B cell (primary cell): ENCODE data around the gene ELOVL1. TPM values are rescaled to one million over a fixed set of nuclear protein-coding genes. Genes with fewer than 3 reads are reported as not detected.

Experiments
- ATAC-seq: fragments of 200-7000 bp; cut with Tn5 transposase; one replicate; pipeline ENCODE4 v1.10.0; 2021; ENCODE audit warnings: low read depth, mild to moderate bottlenecking, moderate number of reproducible peaks, moderate library complexity
- CTCF ChIA-PET: fragments of 350-600 bp; sonication (Branson Sonifier 250); formaldehyde crosslinking; loops from one replicate; lab custom pipeline; 2021; ENCODE audit warnings: antibody characterized with exemption, inconsistent platforms; lab: Charles Lee
- POLR2A ChIA-PET: fragments of 350-600 bp; sonication (Branson Sonifier 250); formaldehyde crosslinking; loops from one replicate; lab custom pipeline; 2021; ENCODE audit warnings: antibody characterized with exemption; lab: Charles Lee
- DNase-seq: peaks from one replicate; pipeline ENCODE4 v3.0.0; 2013
- H2AFZ ChIP-seq: 2 replicates; pipeline ENCODE4 v1.6.1; 2012; ENCODE audit warnings: mild to moderate bottlenecking, low read depth, low read length; ENCODE audit not compliant: insufficient read depth, poor library complexity, severe bottlenecking
- H3K27ac ChIP-seq, 2 donors: 1 replicate in 1 of 2; 2 replicates in 1 of 2; pipeline ENCODE4 v1.5.1; 2012 to 2013; ENCODE audit warnings: low read length in 2 of 2, mild to moderate bottlenecking in 2 of 2, moderate library complexity in 1 of 2
- H3K27me3 ChIP-seq, 4 experiments: fragments of 200-600 bp in 1 of 4; sonication (generic) in 1 of 4; replicated peaks in 1 of 4; 1 replicate in 2 of 4; 2 replicates in 2 of 4; pipeline versions ENCODE4 v1.6.1 to v1.7.0; 2013 to 2016; ENCODE audit warnings: low read length in 3 of 4, mild to moderate bottlenecking in 2 of 4, mixed read lengths in 1 of 4, moderate library complexity in 1 of 4; ENCODE audit not compliant: insufficient read depth in 4 of 4, control insufficient read depth in 3 of 4; ENCODE audit errors: control extremely low read depth in 1 of 4
- H3K36me3 ChIP-seq, 2 experiments: replicated peaks in 1 of 2; 1 replicate in 1 of 2; 2 replicates in 1 of 2; pipeline versions ENCODE4 v1.6.1 to v1.7.1; 2013; ENCODE audit warnings: low read length in 1 of 2; ENCODE audit not compliant: insufficient read depth in 2 of 2, control insufficient read depth in 1 of 2; ENCODE audit errors: control extremely low read depth in 1 of 2, extremely low read depth in 1 of 2
- H3K4me1 ChIP-seq, 2 donors: fragments of 200-600 bp in 1 of 2; sonication (generic) in 1 of 2; 1 replicate in 1 of 2; 2 replicates in 1 of 2; pipeline versions ENCODE4 v1.5.1 to v1.6.1; 2013 to 2017; ENCODE audit warnings: low read length in 2 of 2; ENCODE audit not compliant: control insufficient read depth in 2 of 2, insufficient read depth in 2 of 2
- H3K4me2 ChIP-seq: replicated peaks from 2 replicates; pipeline ENCODE3; 2012; ENCODE audit warnings: mild to moderate bottlenecking, low read depth, low read length; ENCODE audit not compliant: poor library complexity, severe bottlenecking
- H3K4me3 ChIP-seq, 5 experiments: fragments of 200-600 bp in 1 of 5; sonication (generic) in 1 of 5; 1 replicate in 3 of 5; 2 replicates in 2 of 5; pipeline versions ENCODE4 v1.5.1 to v1.7.0; 2011 to 2016; ENCODE audit warnings: low read length in 4 of 5, mild to moderate bottlenecking in 4 of 5, low read depth in 2 of 5, control low read depth in 1 of 5, moderate library complexity in 1 of 5; ENCODE audit not compliant: insufficient read depth in 1 of 5; ENCODE audit errors: control extremely low read depth in 1 of 5, extremely low read depth in 1 of 5
- H3K79me2 ChIP-seq: fragments of 200-600 bp; sonication (generic); one replicate; pipeline ENCODE4 v1.6.0; 2016; ENCODE audit warnings: low read length; ENCODE audit not compliant: control insufficient read depth, insufficient read depth
- H3K9ac ChIP-seq: fragments of 200-600 bp; sonication (generic); 2 replicates; pipeline ENCODE4 v1.6.1; 2017; ENCODE audit warnings: mild to moderate bottlenecking, low read length, moderate library complexity
- H3K9me3 ChIP-seq, 3 donors: one replicate each; pipeline versions ENCODE4 v1.6.1 to v1.7.1; 2013; ENCODE audit warnings: low read length in 2 of 3; ENCODE audit not compliant: control insufficient read depth in 2 of 3, insufficient read depth in 1 of 3; ENCODE audit errors: control extremely low read depth in 1 of 3
- H4K20me1 ChIP-seq: 2 replicates; pipeline ENCODE4 v1.6.0; 2012; ENCODE audit warnings: mild to moderate bottlenecking, low read length; ENCODE audit not compliant: insufficient read depth, control insufficient read depth, poor library complexity, severe bottlenecking
- H3K27ac Mint-ChIP-seq: one replicate; pipeline ENCODE4 v1.8.0; 2021; ENCODE audit warnings: mixed read lengths
- H3K27me3 Mint-ChIP-seq: one replicate; pipeline ENCODE4 v1.8.0; 2021; ENCODE audit warnings: mixed read lengths
- H3K4me1 Mint-ChIP-seq: one replicate; pipeline ENCODE4 v1.8.0; 2021; ENCODE audit warnings: mixed read lengths
- H3K4me3 Mint-ChIP-seq: one replicate; pipeline ENCODE4 v1.8.0; 2021; ENCODE audit warnings: mixed read lengths
- H3K9me3 Mint-ChIP-seq: one replicate; pipeline ENCODE4 v1.8.0; 2022; ENCODE audit warnings: mixed read lengths; ENCODE audit not compliant: insufficient read depth
- EZH2 ChIP-seq: IDR thresholded peaks from 2 replicates; pipeline ENCODE4 v1.6.1; 2012; ENCODE audit warnings: borderline replicate concordance, low read depth, mild to moderate bottlenecking, moderate library complexity, low read length; ENCODE audit not compliant: insufficient read depth, poor library complexity, severe bottlenecking
- WGBS: methylation state at CpG from one replicate; pipeline ENCODE4 v1.1.5; 2013; ENCODE audit warnings: missing lambda C conversion rate; ENCODE audit not compliant: insufficient coverage; 5-methylcytosine and 5-hydroxymethylcytosine counted together
- intact Hi-C: fragments of 100-400 bp; cut with micrococcal nuclease; formaldehyde crosslinking; loops from one replicate; pipeline ENCODE4 v1.10.0; 2022
- polyA plus RNA-seq: library from polyadenylated mRNA; depleted of rRNA; stranded (reverse); fragments of >200 nt; gene quantifications from 2 replicates; pipeline ENCODE4 v1.2.3, GENCODE V29; 2012
- total RNA-seq, 2 donors: library from RNA; stranded (reverse); fragments of 120-200 nt in 1 of 2; gene quantifications; 1 replicate in 1 of 2; 2 replicates in 1 of 2; pipeline versions ENCODE4 v1.2.3 to v1.2.4, GENCODE V29; 2013 to 2022
- TF ChIP-seq, protein P1 (sequence below): fragments of 200-600 bp; IDR thresholded peaks from one replicate; pipeline ENCODE4 v1.8.0; 2022; ENCODE audit warnings: antibody characterized with exemption, mild to moderate bottlenecking

The ELOVL1 gene
- total and polyA plus RNA-seq, 2 donors (not counting 1 experiment from before 2014, with no cell fraction given), result 65.4 to 78.8 TPM

GRCh38 chr1:43315963-43316737 is 51.7 kb downstream of the ELOVL1 start:
- H3K4me3 Mint-ChIP-seq, result no peak overlapping the region
- DNase-seq, result no peak
- Histone ChIP-seq H3K4me2 (no peak overlapping the region), H3K79me2 (no peaks in the 10 kb centered on the region), H3K4me1 (no peaks in the 10 kb centered on the region), H3K27me3 (no peaks in the 10 kb centered on the region), H3K9ac (no peak overlapping the region), H3K36me3 (no peaks in the 10 kb centered on the region), H3K9me3 (no peaks in the 10 kb centered on the region), H3K4me3 (no peak overlapping the region), H3K27ac (no peak overlapping the region), H2AFZ (no peak overlapping the region), H4K20me1 (no peaks in the 10 kb centered on the region)
- intact Hi-C loops, result no loop called here
- POLR2A ChIA-PET, result no interaction called here
- H3K9me3 Mint-ChIP-seq, result no peaks in the 10 kb centered on the region
- no peaks in the 10 kb centered on the region for H3K4me1 Mint-ChIP-seq
- CTCF ChIA-PET, result no interaction called here
- H3K27ac Mint-ChIP-seq, result no peak overlapping the region
- no peaks in the 10 kb centered on the region for H3K27me3 Mint-ChIP-seq
- 90% methylated on average over 9 of the region's 10 CpGs for WGBS
- TF ChIP-seq EZH2, result no peak
- TF ChIP-seq, protein P1, sequence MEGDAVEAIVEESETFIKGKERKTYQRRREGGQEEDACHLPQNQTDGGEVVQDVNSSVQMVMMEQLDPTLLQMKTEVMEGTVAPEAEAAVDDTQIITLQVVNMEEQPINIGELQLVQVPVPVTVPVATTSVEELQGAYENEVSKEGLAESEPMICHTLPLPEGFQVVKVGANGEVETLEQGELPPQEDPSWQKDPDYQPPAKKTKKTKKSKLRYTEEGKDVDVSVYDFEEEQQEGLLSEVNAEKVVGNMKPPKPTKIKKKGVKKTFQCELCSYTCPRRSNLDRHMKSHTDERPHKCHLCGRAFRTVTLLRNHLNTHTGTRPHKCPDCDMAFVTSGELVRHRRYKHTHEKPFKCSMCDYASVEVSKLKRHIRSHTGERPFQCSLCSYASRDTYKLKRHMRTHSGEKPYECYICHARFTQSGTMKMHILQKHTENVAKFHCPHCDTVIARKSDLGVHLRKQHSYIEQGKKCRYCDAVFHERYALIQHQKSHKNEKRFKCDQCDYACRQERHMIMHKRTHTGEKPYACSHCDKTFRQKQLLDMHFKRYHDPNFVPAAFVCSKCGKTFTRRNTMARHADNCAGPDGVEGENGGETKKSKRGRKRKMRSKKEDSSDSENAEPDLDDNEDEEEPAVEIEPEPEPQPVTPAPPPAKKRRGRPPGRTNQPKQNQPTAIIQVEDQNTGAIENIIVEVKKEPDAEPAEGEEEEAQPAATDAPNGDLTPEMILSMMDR, result no peak
- ATAC-seq, result no peak

DNA sequence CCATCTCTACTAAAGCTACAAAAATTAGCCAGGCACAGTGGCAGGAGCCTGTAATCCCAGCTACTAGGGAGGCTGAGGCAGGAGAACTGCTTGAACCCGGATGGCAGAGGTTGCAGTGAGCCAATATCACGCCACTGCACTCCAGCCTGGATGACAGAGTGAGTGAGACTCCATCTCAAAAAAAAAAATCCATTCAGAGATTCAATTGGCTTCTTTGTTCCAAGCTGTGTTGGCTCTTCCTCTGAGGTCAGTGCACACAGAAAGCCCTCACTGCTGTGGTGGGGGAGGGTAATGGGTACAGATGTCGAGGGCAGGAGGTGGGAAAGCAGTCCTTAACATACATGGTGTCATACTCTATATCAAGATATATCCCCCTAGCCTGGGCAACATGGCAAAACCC is 52.3 kb downstream of the ELOVL1 start:
- Histone ChIP-seq H3K4me2 (no peak overlapping the region), H3K36me3 (no peaks in the 10 kb centered on the region), H3K4me3 (no peak overlapping the region), H3K4me1 (no peaks in the 10 kb centered on the region), H3K9me3 (no peaks in the 10 kb centered on the region), H3K27me3 (no peaks in the 10 kb centered on the region), H2AFZ (no peak overlapping the region), H3K9ac (no peak overlapping the region), H4K20me1 (no peaks in the 10 kb centered on the region), H3K27ac (no peak overlapping the region), H3K79me2 (no peaks in the 10 kb centered on the region)
- H3K4me3 Mint-ChIP-seq, result no peak overlapping the region
- POLR2A ChIA-PET, result no interaction called here
- no peak for DNase-seq
- CTCF ChIA-PET, result no interaction called here
- H3K27ac Mint-ChIP-seq, result no peak overlapping the region
- TF ChIP-seq, protein P1, result no peak
- TF ChIP-seq EZH2, result no peak
- no peaks in the 10 kb centered on the region for H3K27me3 Mint-ChIP-seq
- no peak for ATAC-seq
- intact Hi-C loops, result no loop called here
- no peaks in the 10 kb centered on the region for H3K4me1 Mint-ChIP-seq
- no peaks in the 10 kb centered on the region for H3K9me3 Mint-ChIP-seq
- WGBS, result 92% methylated on average over 2 of the region's 3 CpGs
